HUES6 (cell line): ENCODE measurements around the gene DTHD1.

Experiments used
- H3K27ac ChIP-seq: 2 replicates; pipeline ENCODE4 v1.7.0; 2013; ENCODE audit warnings: low read depth, mild to moderate bottlenecking, low read length, inconsistent platforms
- H3K27me3 ChIP-seq: 2 replicates; pipeline ENCODE4 v1.6.1; 2013; ENCODE audit warnings: low read length; ENCODE audit not compliant: control insufficient read depth, insufficient read depth
- H3K36me3 ChIP-seq: 2 replicates; pipeline ENCODE4 v1.6.1; 2013; ENCODE audit warnings: low read length; ENCODE audit not compliant: control insufficient read depth, insufficient read depth
- H3K4me1 ChIP-seq: 2 replicates; pipeline ENCODE4 v1.6.1; 2013; ENCODE audit warnings: low read length; ENCODE audit not compliant: control insufficient read depth, insufficient read depth
- H3K4me3 ChIP-seq: 2 replicates; pipeline ENCODE4 v1.5.1; 2013; ENCODE audit warnings: low read depth, low read length
- H3K9ac ChIP-seq: one replicate; pipeline ENCODE4 v1.6.1; 2013; ENCODE audit warnings: mild to moderate bottlenecking, low read length
- H3K9me3 ChIP-seq: 2 replicates; pipeline ENCODE4 v1.6.1; 2013; ENCODE audit warnings: low read depth, low read length; ENCODE audit not compliant: control insufficient read depth, insufficient read depth

The DTHD1 gene

DNA sequence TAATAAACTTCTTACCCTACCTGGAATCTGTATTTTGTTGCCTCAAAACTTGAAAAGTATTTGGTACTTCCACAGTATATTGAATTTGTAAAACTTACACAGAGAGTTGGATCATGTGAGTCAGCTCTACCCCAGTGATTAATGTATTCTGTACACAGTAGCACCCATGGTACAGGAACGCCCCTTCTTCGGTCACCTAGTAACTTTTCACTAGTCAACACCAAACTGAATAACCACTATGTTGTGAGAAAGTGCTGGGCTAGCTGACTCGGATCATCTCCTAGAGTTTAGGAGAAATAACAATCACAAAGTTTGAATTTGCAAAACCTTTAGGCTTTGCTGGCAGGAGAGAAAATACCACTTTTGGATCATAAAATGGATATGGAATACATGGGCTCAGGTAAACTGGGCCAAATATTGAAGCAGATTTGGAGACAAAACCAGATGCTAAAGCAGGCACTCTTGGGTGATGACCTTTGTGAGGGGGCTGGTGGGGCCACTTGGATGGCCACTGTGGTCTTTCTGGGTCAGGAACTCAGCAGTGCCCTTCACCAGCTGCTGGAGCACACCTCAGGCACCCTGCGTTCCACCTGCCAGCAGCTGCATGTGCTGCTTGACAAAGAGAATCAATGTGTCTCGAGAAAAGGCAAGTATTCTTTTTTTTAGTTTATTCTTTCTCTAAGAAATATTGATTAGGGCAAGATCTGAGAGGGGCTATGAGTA, at the start of gene DTHD1:
Gene DTHD1, plus strand, starts transcription at position 233 of the 723 bp plus-strand sequence. Its CDS starts 143 bp downstream, at position 376.
- H3K27ac ChIP-seq, result no peak within 1 kb of the TSS
- no peaks in the 10 kb centered on the region for H3K4me1 ChIP-seq

DNA sequence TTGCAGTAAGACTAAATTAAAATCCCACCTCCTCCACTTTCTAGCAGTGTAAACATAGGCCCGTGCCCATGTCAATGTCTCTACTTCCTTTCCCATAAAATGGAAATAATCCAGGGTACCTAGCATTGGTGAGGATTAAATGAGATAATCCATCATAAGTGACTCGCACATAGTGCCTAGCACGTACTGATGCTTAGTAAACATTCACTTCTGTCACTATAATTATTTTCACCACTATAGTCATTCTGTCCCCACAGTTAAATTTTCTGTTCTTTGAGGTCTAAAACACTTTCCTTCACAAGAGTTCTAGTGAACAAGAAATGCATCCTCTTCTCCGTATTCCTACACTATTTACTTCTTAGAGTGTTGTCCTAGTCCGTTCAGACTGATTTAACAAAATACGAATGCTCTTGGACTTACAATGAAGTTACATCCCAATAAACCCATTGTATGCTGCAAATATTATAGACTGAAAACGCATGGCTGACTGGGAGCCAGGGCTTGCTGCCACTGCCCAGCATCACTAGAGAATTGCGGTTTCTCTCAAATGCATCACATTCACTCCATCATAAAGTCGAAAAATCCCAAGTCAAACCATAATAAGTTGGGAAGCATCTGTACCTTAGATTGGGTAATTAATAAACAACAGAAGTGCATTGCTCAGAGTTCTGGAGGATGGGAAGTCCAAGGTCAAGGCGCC, 47.7 kb upstream of the DTHD1 start:
- Histone ChIP-seq H3K9ac (no peak overlapping the region), H3K4me1 (no peaks in the 10 kb centered on the region), H3K36me3 (no peaks in the 10 kb centered on the region), H3K27ac (no peak overlapping the region), H3K9me3 (no peaks in the 10 kb centered on the region), H3K4me3 (no peak overlapping the region), H3K27me3 (no peaks in the 10 kb centered on the region)

More for the DNA sequence above, at the start of gene DTHD1:
- H3K36me3 ChIP-seq, result no peaks in the 10 kb centered on the region
- no peaks in the 10 kb centered on the region for H3K27me3 ChIP-seq
- H3K4me3 ChIP-seq, result no peak within 1 kb of the TSS
- H3K9me3 ChIP-seq, result no peaks in the 10 kb centered on the region
- no peak within 1 kb of the TSS for H3K9ac ChIP-seq

GRCh38 chr4:36235306-36235705, 46.1 kb upstream of the DTHD1 start:
- Histone ChIP-seq H3K9me3 (no peaks in the 10 kb centered on the region), H3K4me3 (no peak overlapping the region), H3K36me3 (no peaks in the 10 kb centered on the region), H3K27me3 (no peaks in the 10 kb centered on the region), H3K27ac (no peak overlapping the region), H3K4me1 (no peaks in the 10 kb centered on the region), H3K9ac (no peak overlapping the region)

GRCh38 chr4:36236159-36236558, 45.3 kb upstream of the DTHD1 start:
- no peaks in the 10 kb centered on the region for H3K9me3 ChIP-seq
- peaks cover 3% of the 10 kb centered on the region; the same call in 1 of the 2 replicates for H3K27me3 ChIP-seq
- H3K9ac ChIP-seq, result no peak overlapping the region
- no peak overlapping the region for H3K4me3 ChIP-seq
- no peaks in the 10 kb centered on the region for H3K36me3 ChIP-seq
- H3K27ac ChIP-seq, result no peak overlapping the region
- H3K4me1 ChIP-seq, result no peaks in the 10 kb centered on the region

DNA sequence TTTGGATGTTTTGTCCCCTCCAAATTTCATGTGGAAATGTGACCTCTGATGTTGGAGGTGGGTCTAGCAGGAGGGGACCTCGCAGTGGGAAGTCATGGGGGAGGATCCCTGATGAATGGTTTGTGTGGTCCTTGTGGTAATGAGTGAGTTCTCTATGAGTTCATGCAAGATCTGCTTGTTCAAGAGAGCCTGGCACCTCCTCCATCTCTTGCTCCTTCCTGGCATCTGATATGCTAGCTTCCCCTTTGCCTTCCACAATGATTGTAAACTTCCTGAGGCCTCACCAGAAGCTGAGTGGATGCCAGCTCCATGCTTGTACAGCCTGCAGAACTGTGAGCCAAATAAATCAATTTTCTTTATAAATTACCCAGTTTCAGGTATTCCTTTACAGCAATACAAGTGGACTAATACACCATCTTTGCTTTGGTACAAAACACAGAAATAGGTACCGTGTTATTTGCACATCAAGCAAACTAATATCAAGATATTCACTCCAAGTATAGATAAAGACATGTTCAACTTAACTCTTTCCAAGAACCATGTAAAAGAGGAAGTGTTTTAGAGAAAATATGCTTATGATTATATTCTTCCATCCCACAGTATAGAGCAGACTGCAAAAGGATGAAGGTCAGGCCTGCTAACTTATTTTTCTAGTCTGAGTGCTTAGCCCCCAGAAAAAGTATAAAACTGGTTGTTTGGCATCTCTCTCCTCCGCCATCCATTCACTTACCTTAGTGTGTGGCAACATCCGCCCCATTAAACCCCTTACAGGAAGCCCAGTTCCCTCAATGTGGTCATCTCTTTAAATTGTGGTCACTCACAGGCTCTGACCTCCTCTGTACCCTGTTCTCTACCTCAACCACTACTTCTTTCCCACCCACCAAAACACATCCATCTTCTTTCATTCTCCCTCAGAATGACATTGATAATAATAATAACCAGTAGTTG, 43.8 kb upstream of the DTHD1 start:
- Histone ChIP-seq H3K36me3 (no peaks in the 10 kb centered on the region), H3K27ac (no peak overlapping the region), H3K9ac (no peak overlapping the region), H3K9me3 (no peaks in the 10 kb centered on the region), H3K4me1 (no peaks in the 10 kb centered on the region), H3K4me3 (no peak overlapping the region), H3K27me3 (peaks cover 17% of the 10 kb centered on the region)

- no peak overlapping the region for H3K9ac ChIP-seq
- no peaks in the 10 kb centered on the region for H3K9me3 ChIP-seq
- no peak overlapping the region for H3K4me3 ChIP-seq
- H3K27me3 ChIP-seq, result peaks cover 56% of the 10 kb centered on the region
- H3K27ac ChIP-seq, result no peak overlapping the region
- no peaks in the 10 kb centered on the region for H3K36me3 ChIP-seq
- 0 out of 2 replicates have a peak, but pooled peaks cover 6% of the 10 kb centered on the region for H3K4me1 ChIP-seq
Measured at GRCh38 chr4:36241771-36242170, 39.6 kb upstream of the DTHD1 start.

DNA sequence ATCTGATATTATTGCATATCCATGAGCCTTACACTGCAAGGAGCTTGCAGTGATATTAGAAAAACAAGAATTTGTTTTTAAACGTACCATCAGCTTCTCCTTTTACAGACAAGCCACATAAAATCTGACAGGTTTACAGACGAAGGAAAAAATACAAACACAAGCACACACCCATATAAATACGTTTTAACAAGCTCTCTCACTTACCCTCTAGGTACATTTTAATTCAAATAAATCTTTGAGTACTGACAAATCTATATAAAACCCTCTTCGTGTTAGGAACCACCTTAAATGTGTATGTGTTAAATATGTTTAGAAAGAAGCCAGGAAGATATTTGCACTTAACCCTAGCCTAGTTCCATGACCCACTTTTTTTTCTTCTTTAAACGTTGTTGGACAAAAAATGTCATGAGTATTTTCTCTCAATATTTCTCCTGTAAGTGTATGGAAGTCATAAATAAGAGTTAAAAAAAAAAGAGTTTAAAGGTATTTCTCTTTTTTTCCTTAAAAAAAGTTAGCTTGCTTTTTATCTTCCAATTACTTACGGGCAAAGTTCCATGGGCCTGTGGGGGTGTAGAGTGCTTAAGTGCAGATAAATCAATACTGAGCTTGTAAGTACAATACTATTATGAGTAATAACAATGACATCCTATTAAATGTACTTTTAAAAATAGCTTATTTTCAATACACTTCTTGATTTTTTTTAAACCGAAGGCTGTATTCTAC, 38.6 kb upstream of the DTHD1 start:
- Histone ChIP-seq H3K27ac (no peak overlapping the region), H3K4me3 (no peak overlapping the region), H3K36me3 (no peaks in the 10 kb centered on the region), H3K27me3 (peaks cover 56% of the 10 kb centered on the region), H3K9me3 (no peaks in the 10 kb centered on the region), H3K4me1 (0 out of 2 replicates have a peak, but pooled peaks cover 6% of the 10 kb centered on the region), H3K9ac (no peak overlapping the region)

DNA sequence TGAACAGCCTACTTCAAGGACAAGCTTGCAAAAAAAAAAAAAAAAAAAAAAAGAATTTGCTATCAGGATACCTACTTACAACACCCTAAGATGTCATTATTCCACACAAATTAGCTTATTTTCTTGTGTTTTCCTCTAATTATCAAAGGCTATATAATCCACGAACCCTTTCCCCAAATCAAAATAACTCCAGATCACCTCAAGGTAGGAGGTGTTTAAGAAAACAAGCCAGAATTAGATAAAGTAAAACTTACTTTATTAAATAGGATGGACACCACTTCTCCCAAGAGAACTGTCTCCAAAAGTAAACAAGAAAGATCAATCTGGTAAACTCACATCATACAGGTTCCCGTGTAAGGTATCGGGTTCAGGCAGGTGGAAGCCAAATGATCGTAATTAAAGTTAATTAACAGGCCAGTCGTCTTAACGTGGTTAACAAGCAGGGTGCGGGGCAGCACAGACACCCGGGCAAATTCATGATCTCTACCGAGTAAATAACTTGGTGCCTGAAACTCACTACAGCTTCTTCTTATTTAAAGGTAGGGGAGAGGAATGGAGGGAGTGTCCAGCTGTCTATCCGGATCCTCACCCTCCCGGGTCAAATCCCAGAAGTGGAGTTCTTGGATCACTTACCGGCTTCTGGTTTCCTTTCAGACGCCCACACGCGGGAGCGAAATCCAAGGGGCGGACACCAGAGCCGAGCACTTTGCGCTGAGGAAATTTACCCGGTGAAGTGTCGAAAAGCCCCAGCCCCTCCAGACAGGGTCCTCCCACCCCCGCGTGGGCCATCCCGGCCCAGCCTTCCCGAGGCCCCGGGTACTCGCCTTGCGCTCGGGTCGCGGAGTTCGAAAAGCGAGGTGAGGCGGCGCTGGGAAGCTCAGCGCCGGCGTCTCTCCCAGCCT, 37.8 kb upstream of the DTHD1 start:
- Histone ChIP-seq H3K27ac (no peak overlapping the region), H3K9me3 (no peaks in the 10 kb centered on the region), H3K4me3 (peak overlapping the region; percentile 68), H3K4me1 (0 out of 2 replicates have a peak, but pooled peaks cover 6% of the 10 kb centered on the region), H3K36me3 (no peaks in the 10 kb centered on the region), H3K27me3 (peaks cover 56% of the 10 kb centered on the region), H3K9ac (no peak overlapping the region)

DNA sequence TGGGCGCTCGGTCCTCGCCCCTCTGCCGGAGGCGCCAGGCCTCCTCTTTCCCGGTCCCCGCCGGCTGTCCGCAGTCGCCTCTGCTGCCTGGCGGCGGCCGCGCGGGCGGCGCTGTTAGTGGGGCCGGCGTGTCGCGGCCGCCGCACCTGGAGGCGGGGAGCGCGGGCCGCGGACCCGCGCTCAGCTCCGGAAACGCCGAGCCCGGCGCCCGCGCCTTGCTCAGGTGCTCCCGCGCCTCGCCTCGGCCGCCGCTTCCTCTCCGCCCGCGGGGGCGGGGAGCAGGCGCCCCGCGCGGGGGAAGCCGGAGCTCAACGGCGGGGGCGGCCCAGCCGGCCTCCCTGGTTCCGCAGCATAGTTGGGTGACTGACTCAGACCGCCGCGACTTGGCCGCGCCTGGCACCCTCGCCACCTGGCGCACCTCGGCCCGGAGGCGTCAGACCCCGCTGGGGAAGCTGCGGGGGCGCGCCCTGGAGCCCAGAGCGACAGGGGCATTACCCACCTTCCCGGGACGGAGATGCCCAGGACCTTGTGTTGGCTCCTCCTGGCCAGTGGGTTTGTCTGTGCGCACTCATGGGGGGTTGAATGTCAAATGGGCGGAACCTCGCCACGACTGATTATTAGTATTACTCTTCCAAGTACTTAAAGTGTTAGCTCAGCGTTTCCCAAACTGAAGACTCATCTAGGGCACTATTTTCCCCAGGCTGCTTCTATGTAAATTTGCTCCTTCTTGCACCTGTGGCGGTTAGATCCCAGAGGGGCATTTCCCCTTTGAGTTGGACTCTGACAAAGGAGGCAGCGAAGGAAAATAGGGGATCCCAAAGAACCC, 36.9 kb upstream of the DTHD1 start, which contains the start of gene ARAP2:
Gene ARAP2, minus strand, starts transcription at position 258 of the 826 bp plus-strand sequence. CDS start 15,028 bp downstream, outside the sequence.
- no peak within 1 kb of the TSS for H3K9ac ChIP-seq
- no peaks in the 10 kb centered on the region for H3K9me3 ChIP-seq
- H3K27me3 ChIP-seq, result peaks cover 56% of the 10 kb centered on the region
- H3K27ac ChIP-seq, result no peak within 1 kb of the TSS
- H3K4me1 ChIP-seq, result 0 out of 2 replicates have a peak, but pooled peaks cover 6% of the 10 kb centered on the region
- no peaks in the 10 kb centered on the region for H3K36me3 ChIP-seq
- peak within 1 kb of the TSS; percentile 68 for H3K4me3 ChIP-seq
